Glutamatergic neuron (in vitro differentiated cells): ENCODE data around the gene ZDHHC8. TPM values are rescaled to one million over a fixed set of nuclear protein-coding genes. Genes with fewer than 3 reads are reported as not detected.

Source experiments
- DNase-seq: peaks from one replicate; pipeline ENCODE4 v3.0.0; 2022
- H3K27ac Mint-ChIP-seq: one replicate; pipeline ENCODE4 v1.8.0; 2020; ENCODE audit warnings: mild to moderate bottlenecking, mixed read lengths, inconsistent platforms; ENCODE audit not compliant: unreplicated experiment
- H3K27me3 Mint-ChIP-seq: one replicate; pipeline ENCODE4 v1.8.0; 2020; ENCODE audit warnings: mild to moderate bottlenecking, moderate library complexity, mixed read lengths, inconsistent platforms; ENCODE audit not compliant: unreplicated experiment
- H3K36me3 Mint-ChIP-seq: one replicate; pipeline ENCODE4 v1.8.0; 2020; ENCODE audit warnings: mild to moderate bottlenecking, mixed read lengths, inconsistent platforms; ENCODE audit not compliant: unreplicated experiment
- H3K4me1 Mint-ChIP-seq: one replicate; pipeline ENCODE4 v1.8.0; 2020; ENCODE audit warnings: mild to moderate bottlenecking, low read depth, mixed read lengths, inconsistent platforms; ENCODE audit not compliant: unreplicated experiment
- H3K4me3 Mint-ChIP-seq: one replicate; pipeline ENCODE4 v1.8.0; 2020; ENCODE audit warnings: mild to moderate bottlenecking, mixed read lengths, inconsistent platforms; ENCODE audit not compliant: unreplicated experiment
- H3K9me3 Mint-ChIP-seq: one replicate; pipeline ENCODE4 v1.8.0; 2020; ENCODE audit warnings: mild to moderate bottlenecking, moderate library complexity, mixed read lengths, inconsistent platforms; ENCODE audit not compliant: unreplicated experiment
- CTCF ChIP-seq: fragments of 200-600 bp; sonication (generic); IDR thresholded peaks from one replicate; pipeline ENCODE4 v1.5.0; 2021; ENCODE audit not compliant: partially characterized antibody, unreplicated experiment
- total RNA-seq: library from RNA; stranded (reverse); fragmentation: NEBNext Ultra II Directional; extraction: Animal tissue kit (Norgen Biotek cat#: 25700); gene quantifications from one replicate; pipeline ENCODE4 v1.2.1, GENCODE V29; 2021; ENCODE audit not compliant: unreplicated experiment

Gene ZDHHC8
- total RNA-seq, 1 donor from 2014 or later = 119 TPM

GRCh38 chr22:20186183-20186870 is 54.7 kb downstream of the ZDHHC8 start:
- TF ChIP-seq CTCF = no peak
- no peak overlapping the region for H3K4me3 Mint-ChIP-seq
- peaks cover 2% of the 10 kb centered on the region for H3K27me3 Mint-ChIP-seq
- H3K9me3 Mint-ChIP-seq = peaks cover 2% of the 10 kb centered on the region
- no peak for DNase-seq
- no peaks in the 10 kb centered on the region for H3K36me3 Mint-ChIP-seq
- H3K27ac Mint-ChIP-seq = no peak overlapping the region
- H3K4me1 Mint-ChIP-seq = peaks cover 5% of the 10 kb centered on the region

DNA sequence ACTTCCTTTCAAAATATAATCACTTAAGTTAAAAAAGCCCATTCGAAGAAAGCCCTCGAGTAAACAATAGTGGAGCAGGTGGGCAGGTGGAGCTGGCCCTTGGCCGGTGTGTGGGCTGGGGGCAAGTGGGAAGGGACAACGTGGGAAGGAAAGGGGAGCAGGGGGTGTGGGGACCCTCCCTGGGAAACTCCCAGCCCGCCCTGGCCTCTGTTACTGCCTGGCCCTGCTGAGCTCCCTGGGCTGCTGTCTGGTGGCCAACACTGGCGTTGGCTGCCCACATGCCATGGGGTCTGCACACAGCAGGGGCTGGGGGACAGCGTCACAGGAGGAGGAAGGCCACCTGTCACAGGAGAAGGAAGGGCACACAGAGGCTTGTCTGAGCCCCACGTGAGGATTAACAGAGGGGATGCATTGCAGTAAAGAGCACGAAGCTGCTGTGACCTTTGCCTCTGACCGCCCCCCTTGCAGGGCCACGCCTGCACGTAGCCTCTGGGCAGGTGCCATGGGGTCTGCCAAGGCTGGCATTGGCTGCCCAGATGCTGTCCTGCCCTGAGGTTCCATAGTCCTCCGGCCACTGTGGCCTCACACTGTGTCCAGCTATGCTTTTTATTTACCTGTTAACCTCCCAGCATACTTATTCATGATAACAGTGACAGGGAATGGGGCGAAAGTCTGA is 55.4 kb downstream of the ZDHHC8 start:
- peaks cover 5% of the 10 kb centered on the region for H3K4me1 Mint-ChIP-seq
- no peak overlapping the region for H3K27ac Mint-ChIP-seq
- no peak for TF ChIP-seq CTCF
- peaks cover 2% of the 10 kb centered on the region for H3K27me3 Mint-ChIP-seq
- no peak overlapping the region for H3K4me3 Mint-ChIP-seq
- DNase-seq = no peak
- H3K9me3 Mint-ChIP-seq = peaks cover 2% of the 10 kb centered on the region
- H3K36me3 Mint-ChIP-seq = no peaks in the 10 kb centered on the region

DNA sequence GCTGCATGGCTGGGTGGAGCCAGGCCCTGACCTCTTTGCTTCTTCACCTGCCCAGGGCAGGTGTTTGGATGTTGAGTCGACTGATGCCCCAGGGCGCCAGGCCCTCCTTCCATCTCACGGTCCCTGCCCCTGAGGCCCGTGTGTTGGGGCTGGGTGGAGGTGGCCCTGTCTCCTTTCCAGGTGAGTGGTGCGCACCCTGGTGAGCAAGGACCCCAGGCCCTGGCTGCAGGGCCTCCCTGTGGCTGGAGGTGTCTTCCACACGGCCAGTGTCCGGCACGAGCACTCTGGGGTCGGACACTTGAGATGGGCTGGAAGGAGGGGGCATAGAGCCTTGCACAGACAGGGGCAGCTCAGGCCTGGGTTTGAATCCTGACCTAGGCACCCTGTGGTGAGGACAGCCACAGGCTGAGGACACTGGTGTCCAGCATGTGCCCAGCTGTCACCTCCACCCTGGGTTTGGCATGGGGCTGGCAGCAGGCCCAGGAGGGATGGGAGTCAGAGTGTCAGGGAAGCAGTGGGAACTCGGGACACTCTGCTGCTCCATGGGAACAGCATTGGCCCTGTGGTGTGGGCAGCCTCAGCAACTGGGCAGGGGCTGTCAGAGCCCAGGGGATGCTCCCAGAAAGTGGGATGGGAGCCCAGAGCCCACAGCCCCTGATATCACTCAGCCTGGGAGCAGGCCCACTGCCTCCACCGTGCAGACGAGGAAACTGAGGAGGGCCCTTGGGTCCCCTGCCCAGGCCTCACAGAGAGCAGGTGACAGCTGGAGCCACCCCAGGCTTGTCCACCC is 56.4 kb downstream of the ZDHHC8 start:
- Mint-ChIP-seq H3K36me3 (no peaks in the 10 kb centered on the region), H3K4me1 (peaks cover 5% of the 10 kb centered on the region), H3K9me3 (peaks cover under 1% of the 10 kb centered on the region), H3K27ac (no peak overlapping the region), H3K4me3 (no peak overlapping the region), H3K27me3 (peaks cover under 1% of the 10 kb centered on the region)
- no peak for TF ChIP-seq CTCF
- DNase-seq = no peak

DNA sequence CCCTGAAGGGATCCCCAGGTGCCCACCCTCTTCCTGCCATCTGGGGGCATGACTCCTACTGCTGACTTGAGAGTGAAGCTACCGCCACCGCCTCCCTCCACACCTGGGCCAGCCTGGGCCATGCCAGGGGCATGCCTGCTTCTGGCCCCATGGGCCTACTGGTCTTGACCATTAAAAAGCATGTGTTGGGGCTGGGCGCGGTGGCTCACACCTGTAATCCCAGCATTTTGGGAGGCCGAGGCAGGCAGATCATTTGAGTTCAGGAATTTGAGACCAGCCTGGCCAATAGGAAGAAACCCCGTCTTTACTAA is 56.9 kb downstream of the ZDHHC8 start:
- H3K9me3 Mint-ChIP-seq = no peaks in the 10 kb centered on the region
- H3K4me1 Mint-ChIP-seq = peaks cover 5% of the 10 kb centered on the region
- H3K27me3 Mint-ChIP-seq = no peaks in the 10 kb centered on the region
- H3K27ac Mint-ChIP-seq = no peak overlapping the region
- no peaks in the 10 kb centered on the region for H3K36me3 Mint-ChIP-seq
- no peak for TF ChIP-seq CTCF
- DNase-seq = no peak
- H3K4me3 Mint-ChIP-seq = no peak overlapping the region
